ACC112 (cell line): Measurements from ENCODE around the gene DTL.
"Not testable (repeated sequence)": the region's sequence is repeated elsewhere in the genome, so short reads cannot be mapped to it uniquely, and the experiment has no call there.

ENCODE experiments used
- H2AFZ ChIP-seq: fragments of 200-600 bp; sonication (generic); one replicate; pipeline ENCODE4 v1.6.0; 2017; ENCODE audit warnings: antibody characterized with exemption, low read length; ENCODE audit not compliant: unreplicated experiment
- H3K27ac ChIP-seq: fragments of 200-600 bp; sonication (generic); 2 replicates; pipeline ENCODE4 v1.5.1; 2014; ENCODE audit warnings: low read depth, mild to moderate bottlenecking, antibody characterized with exemption, low read length, moderate library complexity
- H3K27me3 ChIP-seq: fragments of 200-600 bp; sonication (generic); 2 replicates; pipeline ENCODE4 v1.6.1; 2014; ENCODE audit warnings: mild to moderate bottlenecking, antibody characterized with exemption, low read length, moderate library complexity, mixed read lengths; ENCODE audit not compliant: insufficient read depth
- H3K36me3 ChIP-seq: fragments of 200-600 bp; sonication (generic); 2 replicates; pipeline ENCODE4 v1.6.1; 2016; ENCODE audit warnings: mild to moderate bottlenecking, antibody characterized with exemption, low read length, moderate library complexity, mixed read lengths; ENCODE audit not compliant: insufficient read depth
- H3K4me1 ChIP-seq: fragments of 200-600 bp; sonication (generic); one replicate; pipeline ENCODE4 v1.6.1; 2016; ENCODE audit warnings: low read length, mixed read lengths; ENCODE audit not compliant: insufficient read depth, unreplicated experiment, control insufficient read depth
- H3K4me3 ChIP-seq: fragments of 200-600 bp; sonication (generic); 2 replicates; pipeline ENCODE4 v1.5.1; 2014; ENCODE audit warnings: mild to moderate bottlenecking, low read depth, low read length
- H3K79me2 ChIP-seq: fragments of 200-600 bp; sonication (generic); one replicate; pipeline ENCODE4 v1.6.0; 2016; ENCODE audit warnings: low read length; ENCODE audit not compliant: control insufficient read depth, unreplicated experiment, insufficient read depth

Gene DTL, protein sequence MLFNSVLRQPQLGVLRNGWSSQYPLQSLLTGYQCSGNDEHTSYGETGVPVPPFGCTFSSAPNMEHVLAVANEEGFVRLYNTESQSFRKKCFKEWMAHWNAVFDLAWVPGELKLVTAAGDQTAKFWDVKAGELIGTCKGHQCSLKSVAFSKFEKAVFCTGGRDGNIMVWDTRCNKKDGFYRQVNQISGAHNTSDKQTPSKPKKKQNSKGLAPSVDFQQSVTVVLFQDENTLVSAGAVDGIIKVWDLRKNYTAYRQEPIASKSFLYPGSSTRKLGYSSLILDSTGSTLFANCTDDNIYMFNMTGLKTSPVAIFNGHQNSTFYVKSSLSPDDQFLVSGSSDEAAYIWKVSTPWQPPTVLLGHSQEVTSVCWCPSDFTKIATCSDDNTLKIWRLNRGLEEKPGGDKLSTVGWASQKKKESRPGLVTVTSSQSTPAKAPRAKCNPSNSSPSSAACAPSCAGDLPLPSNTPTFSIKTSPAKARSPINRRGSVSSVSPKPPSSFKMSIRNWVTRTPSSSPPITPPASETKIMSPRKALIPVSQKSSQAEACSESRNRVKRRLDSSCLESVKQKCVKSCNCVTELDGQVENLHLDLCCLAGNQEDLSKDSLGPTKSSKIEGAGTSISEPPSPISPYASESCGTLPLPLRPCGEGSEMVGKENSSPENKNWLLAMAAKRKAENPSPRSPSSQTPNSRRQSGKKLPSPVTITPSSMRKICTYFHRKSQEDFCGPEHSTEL

DNA sequence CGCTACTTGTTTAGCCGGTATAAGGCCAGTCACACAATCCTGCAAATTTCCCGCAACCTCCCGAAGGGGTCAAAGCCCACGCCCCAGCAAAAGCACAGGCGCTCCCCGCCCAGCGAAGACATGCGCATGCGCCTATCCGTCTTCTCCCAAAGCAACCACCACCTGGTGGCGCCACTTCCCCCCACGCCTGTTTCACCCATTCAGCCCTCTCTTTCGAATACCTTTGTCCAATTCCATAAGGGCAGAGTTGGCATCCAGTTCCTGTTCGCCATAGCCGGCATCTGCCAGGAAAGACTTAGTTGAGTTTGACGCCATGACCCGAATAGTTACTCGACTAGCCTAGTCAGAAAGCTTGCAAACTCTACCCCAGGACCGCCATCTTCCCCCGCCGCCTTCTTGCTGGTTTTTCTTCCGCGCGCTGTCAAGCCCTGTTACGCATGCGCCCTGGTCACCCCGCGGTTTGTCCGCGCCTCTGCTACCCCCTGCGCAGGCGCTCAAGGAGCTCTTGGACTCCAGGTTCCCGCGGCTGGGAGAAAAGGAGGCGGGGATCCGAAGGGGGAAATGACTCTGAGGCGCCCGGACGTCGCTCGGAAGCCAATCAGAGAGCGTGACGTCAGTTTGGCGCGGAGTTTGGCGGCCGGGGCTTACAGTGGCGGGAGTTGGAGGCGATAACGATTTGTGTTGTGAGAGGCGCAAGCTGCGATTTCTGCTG, at the start of gene DTL, which contains the start of gene INTS7:
Gene DTL, plus strand, starts transcription at position 626 of the 712 bp plus-strand sequence. CDS start 143 bp downstream, outside the sequence.
Gene INTS7, minus strand, starts transcription at position 435 of the 712 bp plus-strand sequence. Its CDS starts 120 bp downstream, at position 315.
- Histone ChIP-seq H3K27me3 (no peaks in the 10 kb centered on the region), H2AFZ (peak within 1 kb of the TSS; percentile 87), H3K4me3 (peak within 1 kb of the TSS; percentile 95), H3K4me1 (peaks cover 53% of the 10 kb centered on the region), H3K27ac (peak within 1 kb of the TSS; percentile 84), H3K36me3 (0 out of 2 replicates have a peak, but pooled peaks cover 6% of the 10 kb centered on the region), H3K79me2 (peaks cover 72% of the 10 kb centered on the region)

DNA sequence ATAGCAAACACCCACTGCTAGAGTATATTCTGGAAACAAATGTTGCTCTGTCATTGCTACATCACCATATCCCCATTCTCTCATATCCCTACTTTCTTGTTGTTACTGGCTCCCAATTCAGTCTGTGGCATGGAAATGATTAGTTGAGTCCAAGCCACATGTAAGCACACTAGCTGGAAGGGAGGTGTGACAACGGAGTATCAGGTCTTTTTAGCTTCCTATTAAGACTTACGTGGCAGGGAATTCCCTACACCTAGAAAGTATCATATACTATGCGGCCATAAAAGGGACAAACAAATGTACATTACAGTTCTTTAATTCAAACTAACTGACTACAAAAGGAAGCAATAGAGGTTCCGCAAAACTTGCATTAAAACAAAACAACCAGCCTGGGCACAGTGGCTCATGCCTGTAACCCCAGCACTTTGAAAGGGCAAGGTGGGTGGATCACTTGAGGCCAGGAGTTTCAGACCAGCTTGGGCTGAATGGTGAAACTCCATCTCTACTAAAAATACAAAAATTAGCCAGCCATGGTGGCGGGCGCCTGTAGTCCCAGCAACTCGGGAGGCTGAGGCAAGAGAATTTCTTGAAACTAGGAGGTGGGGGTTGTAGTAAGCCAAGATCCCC, 48.8 kb upstream of the DTL start:
- Histone ChIP-seq H3K36me3 (0 out of 2 replicates have a peak, but pooled peaks cover 6% of the 10 kb centered on the region), H3K27me3 (no peaks in the 10 kb centered on the region), H3K79me2 (no peaks in the 10 kb centered on the region), H2AFZ (no peak overlapping the region), H3K27ac (no peak overlapping the region), H3K4me3 (no peak overlapping the region), H3K4me1 (no peaks in the 10 kb centered on the region)

DNA sequence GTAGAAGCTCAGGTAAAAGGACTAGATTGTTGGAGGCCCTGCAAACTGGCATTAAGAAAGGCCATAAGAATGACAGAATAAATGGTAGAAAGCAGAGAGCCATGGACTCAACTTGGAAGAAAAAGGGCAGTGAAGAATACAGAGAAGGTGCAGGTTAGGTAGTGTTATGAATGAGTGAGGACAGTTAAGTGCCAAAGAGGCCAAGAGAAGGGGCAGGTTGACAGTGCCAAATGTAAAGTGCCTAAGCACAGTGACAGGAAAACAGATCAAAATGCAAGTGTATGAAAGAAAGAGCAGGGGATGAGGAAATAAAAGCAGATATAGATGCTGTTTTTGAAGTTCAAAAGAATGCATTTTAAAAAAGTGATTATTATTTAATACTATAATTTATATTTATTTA, 43.9 kb upstream of the DTL start:
- H3K36me3 ChIP-seq = 0 out of 2 replicates have a peak, but pooled peaks cover 6% of the 10 kb centered on the region
- H3K4me3 ChIP-seq = no peak overlapping the region
- no peak overlapping the region for H2AFZ ChIP-seq
- H3K4me1 ChIP-seq = no peaks in the 10 kb centered on the region
- H3K79me2 ChIP-seq = no peaks in the 10 kb centered on the region
- H3K27me3 ChIP-seq = no peaks in the 10 kb centered on the region
- H3K27ac ChIP-seq = no peak overlapping the region

DNA sequence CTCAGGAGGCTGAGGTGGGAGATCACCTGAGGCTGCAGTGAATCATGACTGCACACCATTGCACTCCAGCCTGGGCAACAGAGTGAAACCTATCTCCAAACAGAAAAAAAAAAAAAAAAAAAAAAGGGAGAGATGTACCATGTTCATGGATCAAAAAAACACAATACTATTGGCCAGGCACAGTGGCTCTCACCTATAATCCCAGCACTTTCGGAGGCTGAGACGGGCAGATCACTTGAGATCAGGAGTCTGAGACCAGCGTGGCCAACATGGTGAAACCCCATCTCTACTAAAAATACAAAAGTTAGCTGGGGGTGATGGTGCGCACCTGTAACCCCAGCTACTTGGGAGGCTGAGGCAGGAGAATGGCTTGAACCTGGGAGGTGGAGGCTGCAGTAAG, 38.1 kb upstream of the DTL start:
- not testable (repeated sequence) for H3K4me3 ChIP-seq, H2AFZ ChIP-seq, H3K27me3 ChIP-seq, H3K27ac ChIP-seq, H3K79me2 ChIP-seq, H3K4me1 ChIP-seq
- peaks cover 11% of the 10 kb centered on the region for H3K36me3 ChIP-seq

DNA sequence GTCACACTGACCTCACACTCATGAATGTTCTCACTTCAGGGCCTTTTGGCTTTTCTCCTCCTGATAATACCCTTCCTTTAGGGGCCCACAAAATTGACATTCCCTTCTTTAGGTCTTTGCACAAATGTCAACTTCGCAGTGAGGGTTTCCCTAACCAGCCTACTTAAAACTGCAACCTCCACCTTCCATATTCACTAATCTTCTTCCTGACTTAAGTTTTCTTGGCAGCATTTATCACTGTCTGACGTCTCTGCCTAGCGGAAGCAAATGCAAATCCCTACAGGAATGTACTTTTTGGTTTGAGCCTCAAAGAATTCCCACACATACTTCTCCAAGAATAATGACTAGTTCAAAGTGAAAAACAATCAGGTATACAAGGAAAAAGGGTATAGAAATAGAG, 33.0 kb upstream of the DTL start:
- Histone ChIP-seq H3K27me3 (no peaks in the 10 kb centered on the region), H3K4me1 (no peaks in the 10 kb centered on the region), H2AFZ (no peak overlapping the region), H3K79me2 (no peaks in the 10 kb centered on the region), H3K4me3 (no peak overlapping the region), H3K36me3 (peaks cover 14% of the 10 kb centered on the region), H3K27ac (no peak overlapping the region)

DNA sequence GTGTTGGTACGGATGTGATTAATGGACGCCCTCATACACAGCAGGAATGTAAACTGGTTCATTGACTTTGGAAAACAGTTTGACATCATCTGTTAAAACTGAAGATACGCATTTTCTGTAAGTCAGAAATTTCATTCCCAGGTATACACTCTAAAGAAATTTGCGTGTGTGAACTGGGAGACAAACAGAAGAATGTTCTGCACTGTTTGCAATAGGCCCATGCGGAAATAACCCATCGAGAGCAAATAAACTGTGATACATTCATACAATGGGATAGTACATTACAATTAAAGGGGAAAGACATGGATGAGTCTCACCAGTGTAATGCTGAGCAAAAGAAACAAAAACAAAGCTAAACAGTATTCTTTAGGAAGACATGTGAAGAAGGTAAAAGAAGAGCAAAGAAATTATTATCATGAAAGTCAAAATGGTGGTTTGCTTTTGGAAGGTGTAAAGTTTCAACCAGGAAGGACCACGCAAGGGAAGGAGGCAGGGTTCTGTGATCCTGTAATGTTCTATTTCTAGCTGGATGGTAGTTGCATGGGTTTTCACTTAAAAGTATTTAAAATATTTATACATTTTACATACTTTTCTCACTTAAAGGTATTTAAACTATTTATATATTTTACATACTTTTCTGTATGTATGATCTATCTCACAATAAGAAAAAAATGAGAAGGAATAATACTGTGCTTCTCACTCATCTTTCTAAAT, 30.5 kb upstream of the DTL start:
- Histone ChIP-seq H3K79me2 (no peaks in the 10 kb centered on the region), H3K4me1 (no peaks in the 10 kb centered on the region), H3K4me3 (no peak overlapping the region), H3K27ac (no peak overlapping the region), H3K36me3 (0 out of 2 replicates have a peak, but pooled peaks cover 5% of the 10 kb centered on the region), H2AFZ (no peak overlapping the region), H3K27me3 (no peaks in the 10 kb centered on the region)

DNA sequence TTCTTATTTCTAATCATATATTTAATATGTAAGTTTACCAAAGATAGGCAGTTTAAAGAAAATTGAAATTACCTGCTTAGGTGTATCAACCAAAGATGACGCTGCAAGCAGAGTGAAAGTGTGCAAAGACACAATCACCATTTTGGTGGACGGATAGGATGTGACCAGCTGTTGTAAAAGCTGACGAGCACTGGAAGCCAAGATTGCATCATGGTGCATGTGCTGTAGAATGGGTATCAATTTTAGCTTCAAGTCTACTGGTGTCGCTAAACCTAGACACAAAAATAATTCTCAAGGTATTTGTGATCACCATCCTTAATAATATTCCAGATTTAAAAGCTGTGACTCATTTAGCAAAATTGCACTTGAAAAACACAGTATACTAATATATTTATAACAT, 28.4 kb upstream of the DTL start:
- Histone ChIP-seq H2AFZ (no peak overlapping the region), H3K36me3 (0 out of 2 replicates have a peak, but pooled peaks cover 11% of the 10 kb centered on the region), H3K4me3 (no peak overlapping the region), H3K27me3 (no peaks in the 10 kb centered on the region), H3K27ac (no peak overlapping the region), H3K79me2 (no peaks in the 10 kb centered on the region), H3K4me1 (no peaks in the 10 kb centered on the region)

DNA sequence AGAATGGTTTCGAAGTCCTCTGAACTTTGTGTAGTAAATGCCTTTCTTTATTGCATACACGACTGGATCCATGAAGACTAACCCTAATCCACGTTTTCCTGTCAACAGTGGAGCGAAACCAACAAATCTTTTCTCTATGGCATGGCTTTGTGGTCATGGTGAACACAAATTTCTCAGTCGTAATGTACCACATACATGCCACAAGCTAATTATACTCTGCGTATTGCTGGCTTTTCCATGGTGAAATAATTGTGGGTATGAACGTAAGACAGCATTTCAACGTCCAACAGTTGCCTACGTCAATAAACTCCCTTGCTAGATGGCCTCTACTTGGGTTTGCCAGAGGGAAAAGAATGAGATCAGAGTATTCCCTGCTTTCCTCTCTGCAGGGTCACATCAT, 27.7 kb upstream of the DTL start:
- H3K36me3 ChIP-seq = 0 out of 2 replicates have a peak, but pooled peaks cover 8% of the 10 kb centered on the region
- H3K79me2 ChIP-seq = no peaks in the 10 kb centered on the region
- H3K4me1 ChIP-seq = no peaks in the 10 kb centered on the region
- no peaks in the 10 kb centered on the region for H3K27me3 ChIP-seq
- H3K27ac ChIP-seq = no peak overlapping the region
- H3K4me3 ChIP-seq = no peak overlapping the region
- no peak overlapping the region for H2AFZ ChIP-seq

DNA sequence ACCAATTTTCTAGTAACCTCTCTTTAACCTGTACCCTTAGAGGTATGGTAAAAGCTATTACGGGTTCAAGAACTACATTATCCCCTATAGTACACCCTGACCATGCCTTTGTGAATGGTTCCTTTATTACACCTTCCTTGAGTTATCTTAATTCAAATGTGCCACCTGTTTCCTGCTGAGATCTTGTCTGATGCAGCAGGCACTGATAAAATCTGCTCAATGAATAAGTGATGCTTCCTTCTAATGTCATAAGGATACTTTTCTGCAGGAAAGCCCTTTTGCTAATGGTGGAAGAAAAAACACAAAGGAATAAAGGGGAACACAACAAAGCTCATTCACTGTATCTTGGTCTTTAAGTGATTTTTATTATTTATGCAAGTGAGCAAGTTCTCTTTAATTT, 26.0 kb upstream of the DTL start:
- no peak overlapping the region for H2AFZ ChIP-seq
- H3K79me2 ChIP-seq = no peaks in the 10 kb centered on the region
- H3K36me3 ChIP-seq = 0 out of 2 replicates have a peak, but pooled peaks cover 8% of the 10 kb centered on the region
- no peaks in the 10 kb centered on the region for H3K4me1 ChIP-seq
- no peak overlapping the region for H3K4me3 ChIP-seq
- H3K27me3 ChIP-seq = no peaks in the 10 kb centered on the region
- no peak overlapping the region for H3K27ac ChIP-seq
